Smooth muscle cell (in vitro differentiated cells): ENCODE results near the gene CC2D2A. TPM values are rescaled to one million over a fixed set of nuclear protein-coding genes. Genes with fewer than 3 reads are reported as not detected.

ENCODE experiments used
- DNase-seq: peaks from one replicate; lab custom pipeline; 2025; ENCODE audit not compliant: unreplicated experiment; lab: John Stamatoyannopoulos, UW
- H2AFZ ChIP-seq: fragments of 200-600 bp; sonication (generic); 2 replicates; pipeline ENCODE4 v1.6.0; 2016; ENCODE audit warnings: antibody characterized with exemption, low read depth, mild to moderate bottlenecking
- H3F3A ChIP-seq: fragments of 200-600 bp; sonication (generic); 2 replicates; pipeline ENCODE4 v1.6.0; 2017; ENCODE audit warnings: antibody characterized with exemption, low read depth
- H3K27ac ChIP-seq: fragments of 200-600 bp; sonication (generic); 2 replicates; pipeline ENCODE4 v1.5.1; 2016; ENCODE audit warnings: low read depth, mild to moderate bottlenecking
- H3K27me3 ChIP-seq: fragments of 200-600 bp; sonication (generic); 2 replicates; pipeline ENCODE4 v1.6.1; 2016; ENCODE audit warnings: low read depth, mild to moderate bottlenecking
- H3K36me3 ChIP-seq: fragments of 200-600 bp; sonication (generic); 2 replicates; pipeline ENCODE4 v1.5.1; 2016; ENCODE audit warnings: low read depth
- H3K4me1 ChIP-seq: fragments of 200-600 bp; sonication (generic); 2 replicates; pipeline ENCODE4 v1.5.1; 2016; ENCODE audit warnings: low read depth
- H3K4me2 ChIP-seq: fragments of 200-600 bp; sonication (generic); 2 replicates; pipeline ENCODE4 v1.6.0; 2016; ENCODE audit warnings: mild to moderate bottlenecking
- H3K4me3 ChIP-seq: fragments of 200-600 bp; sonication (generic); 2 replicates; pipeline ENCODE4 v1.5.1; 2016; ENCODE audit warnings: mild to moderate bottlenecking
- H3K79me2 ChIP-seq: fragments of 200-600 bp; sonication (generic); 2 replicates; pipeline ENCODE4 v1.6.0; 2016; ENCODE audit warnings: low read depth, mild to moderate bottlenecking
- H3K9ac ChIP-seq: fragments of 200-600 bp; sonication (generic); 2 replicates; pipeline ENCODE4 v1.6.0; 2016; ENCODE audit warnings: low read depth
- H3K9me3 ChIP-seq: fragments of 200-600 bp; sonication (generic); replicated peaks from 2 replicates; pipeline ENCODE4 v1.5.1; 2016; ENCODE audit warnings: low read depth
- H4K20me1 ChIP-seq: fragments of 200-600 bp; sonication (generic); 2 replicates; pipeline ENCODE4 v1.6.0; 2016; ENCODE audit warnings: low read depth
- WGBS: methylation state at CpG from one replicate; pipeline ENCODE4 v1.1.7; 2016; ENCODE audit warnings: low lambda C conversion rate; 5-methylcytosine and 5-hydroxymethylcytosine counted together
- polyA plus RNA-seq: library from polyadenylated mRNA; unstranded; fragments of >200 nt; fragmentation: Nextera tagmentation; extraction: Ambion mirVana; gene quantifications from 2 replicates; pipeline ENCODE4 v1.2.1, GENCODE V29; 2016
- total RNA-seq: library from RNA; depleted of rRNA; stranded (reverse); fragments of >200 nt; gene quantifications from 2 replicates; pipeline ENCODE4 v1.2.3, GENCODE V29; 2014
- TF ChIP-seq, protein P1 (sequence below): fragments of 200-600 bp; sonication (generic); IDR thresholded peaks from 2 replicates; pipeline ENCODE4 v1.5.1; 2017; ENCODE audit warnings: borderline replicate concordance, mild to moderate bottlenecking, antibody characterized with exemption; ENCODE audit not compliant: insufficient read depth, poor library complexity, severe bottlenecking

Gene CC2D2A
- total and polyA plus RNA-seq, 2 experiments from 2014 or later = 12.8 to 15.0 TPM

DNA sequence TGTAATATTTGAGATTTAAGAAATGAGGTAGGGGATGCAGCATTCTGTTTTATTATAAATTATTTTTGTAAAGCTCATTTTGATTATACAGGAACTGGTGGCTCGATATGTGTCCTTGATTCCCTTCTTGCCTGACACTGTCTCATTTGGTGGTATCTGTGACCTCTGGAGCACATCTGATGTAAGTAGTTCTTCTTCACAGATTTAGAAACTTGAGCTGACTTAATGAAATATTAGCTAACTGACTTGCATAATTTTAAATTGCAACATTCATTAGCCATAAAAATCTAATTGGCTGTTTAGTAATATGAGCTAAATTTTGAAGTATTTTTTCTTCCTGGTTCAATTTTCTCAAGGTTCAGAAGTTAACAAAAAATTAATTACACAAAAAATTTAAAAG, 116.4 kb downstream of the CC2D2A start:
- H3K36me3 ChIP-seq = no peaks in the 10 kb centered on the region
- H3K9me3 ChIP-seq = no peaks in the 10 kb centered on the region
- no peak overlapping the region for H3K4me3 ChIP-seq
- TF ChIP-seq, protein P1, sequence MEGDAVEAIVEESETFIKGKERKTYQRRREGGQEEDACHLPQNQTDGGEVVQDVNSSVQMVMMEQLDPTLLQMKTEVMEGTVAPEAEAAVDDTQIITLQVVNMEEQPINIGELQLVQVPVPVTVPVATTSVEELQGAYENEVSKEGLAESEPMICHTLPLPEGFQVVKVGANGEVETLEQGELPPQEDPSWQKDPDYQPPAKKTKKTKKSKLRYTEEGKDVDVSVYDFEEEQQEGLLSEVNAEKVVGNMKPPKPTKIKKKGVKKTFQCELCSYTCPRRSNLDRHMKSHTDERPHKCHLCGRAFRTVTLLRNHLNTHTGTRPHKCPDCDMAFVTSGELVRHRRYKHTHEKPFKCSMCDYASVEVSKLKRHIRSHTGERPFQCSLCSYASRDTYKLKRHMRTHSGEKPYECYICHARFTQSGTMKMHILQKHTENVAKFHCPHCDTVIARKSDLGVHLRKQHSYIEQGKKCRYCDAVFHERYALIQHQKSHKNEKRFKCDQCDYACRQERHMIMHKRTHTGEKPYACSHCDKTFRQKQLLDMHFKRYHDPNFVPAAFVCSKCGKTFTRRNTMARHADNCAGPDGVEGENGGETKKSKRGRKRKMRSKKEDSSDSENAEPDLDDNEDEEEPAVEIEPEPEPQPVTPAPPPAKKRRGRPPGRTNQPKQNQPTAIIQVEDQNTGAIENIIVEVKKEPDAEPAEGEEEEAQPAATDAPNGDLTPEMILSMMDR = no peak
- H3F3A ChIP-seq = no peaks in the 10 kb centered on the region
- no peak overlapping the region for H3K9ac ChIP-seq
- peaks cover 3% of the 10 kb centered on the region for H3K4me1 ChIP-seq
- H3K27me3 ChIP-seq = no peaks in the 10 kb centered on the region
- H4K20me1 ChIP-seq = peaks cover 4% of the 10 kb centered on the region
- no peak overlapping the region for H3K4me2 ChIP-seq
- H2AFZ ChIP-seq = no peak overlapping the region
- H3K79me2 ChIP-seq = no peaks in the 10 kb centered on the region
- WGBS = 96% methylated on average over 1 of the region's 1 CpG
- DNase-seq = no peak
- no peak overlapping the region for H3K27ac ChIP-seq

DNA sequence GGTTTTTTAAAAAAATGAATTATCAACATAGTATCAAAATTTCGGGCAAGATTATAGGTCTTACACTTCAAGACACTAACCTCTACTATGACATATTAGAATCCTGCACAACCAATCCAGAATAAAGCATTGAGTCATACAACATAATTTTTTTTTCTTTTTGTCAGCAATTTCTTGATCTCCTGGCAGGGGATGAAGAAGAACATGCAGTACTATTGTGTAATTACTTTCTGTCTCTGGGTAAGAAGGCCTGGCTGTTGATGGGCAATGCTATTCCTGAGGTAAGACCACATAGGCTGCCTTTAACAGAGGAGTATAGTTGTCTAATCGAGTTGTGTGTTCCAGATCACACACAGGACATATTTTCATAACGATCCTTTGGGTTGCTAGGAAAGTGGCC, 118.0 kb downstream of the CC2D2A start:
- 63% methylated on average over 3 of the region's 3 CpGs for WGBS
- H3K4me3 ChIP-seq = no peak overlapping the region
- no peaks in the 10 kb centered on the region for H4K20me1 ChIP-seq
- no peaks in the 10 kb centered on the region for H3K4me1 ChIP-seq
- no peak overlapping the region for H3K27ac ChIP-seq
- H3K36me3 ChIP-seq = no peaks in the 10 kb centered on the region
- DNase-seq = no peak
- H3K9me3 ChIP-seq = no peaks in the 10 kb centered on the region
- no peaks in the 10 kb centered on the region for H3K79me2 ChIP-seq
- H3F3A ChIP-seq = no peaks in the 10 kb centered on the region
- no peak overlapping the region for H3K9ac ChIP-seq
- no peak overlapping the region for H3K4me2 ChIP-seq
- TF ChIP-seq, protein P1 = no peak
- H2AFZ ChIP-seq = no peak overlapping the region
- H3K27me3 ChIP-seq = no peaks in the 10 kb centered on the region

DNA sequence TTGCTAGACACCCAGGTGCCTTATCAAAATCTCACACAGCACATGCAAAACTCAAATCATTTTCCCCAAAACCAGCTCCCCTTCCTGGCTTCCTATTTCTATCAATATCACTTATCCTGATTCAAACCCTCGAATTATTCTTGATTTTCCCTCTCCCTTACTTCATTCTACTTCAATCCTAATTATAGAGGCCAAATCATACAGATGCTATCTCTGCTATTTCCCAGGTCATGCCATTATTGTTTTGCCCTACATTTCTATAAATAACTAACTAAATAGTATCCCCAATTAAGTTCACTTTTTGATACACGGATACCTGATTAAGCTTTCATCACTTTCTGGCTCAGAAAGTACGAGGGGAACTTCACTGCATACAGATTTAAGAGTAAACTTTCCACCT, 123.1 kb downstream of the CC2D2A start:
- H3K9ac ChIP-seq = no peak overlapping the region
- no peaks in the 10 kb centered on the region for H3K79me2 ChIP-seq
- H3K4me2 ChIP-seq = no peak overlapping the region
- H2AFZ ChIP-seq = no peak overlapping the region
- no peaks in the 10 kb centered on the region for H3K36me3 ChIP-seq
- DNase-seq = no peak
- TF ChIP-seq, protein P1 = no peak
- H3K9me3 ChIP-seq = no peaks in the 10 kb centered on the region
- H3K27ac ChIP-seq = no peak overlapping the region
- no peaks in the 10 kb centered on the region for H4K20me1 ChIP-seq
- H3K4me1 ChIP-seq = no peaks in the 10 kb centered on the region
- WGBS = 95% methylated on average over 3 of the region's 3 CpGs
- H3F3A ChIP-seq = no peaks in the 10 kb centered on the region
- H3K27me3 ChIP-seq = no peaks in the 10 kb centered on the region
- no peak overlapping the region for H3K4me3 ChIP-seq

DNA sequence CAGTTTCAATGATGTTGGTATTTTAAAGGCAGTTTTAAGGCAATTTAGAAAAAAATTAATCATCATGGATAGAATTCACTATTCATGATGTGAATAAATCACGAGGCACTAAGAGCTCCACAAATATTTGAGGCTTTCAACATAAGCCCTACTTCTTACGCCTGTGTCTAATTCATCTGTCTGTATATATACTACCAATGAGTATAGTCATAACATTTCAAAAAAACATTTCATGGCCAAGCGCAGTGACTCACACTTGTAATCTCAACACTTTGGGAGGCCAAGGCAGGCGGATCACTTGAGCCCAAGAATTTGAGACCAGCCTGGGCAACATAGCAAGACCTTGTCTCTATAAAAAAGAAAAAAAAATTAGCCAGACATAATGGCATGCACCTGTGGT, 129.0 kb downstream of the CC2D2A start:
- WGBS = 35% methylated on average over 4 of the region's 4 CpGs

More for the DNA sequence above, 129.0 kb downstream of the CC2D2A start:
- no peaks in the 10 kb centered on the region for H3K9me3 ChIP-seq
- TF ChIP-seq, protein P1 = no peak
- H3K4me1 ChIP-seq = no peaks in the 10 kb centered on the region
- no peaks in the 10 kb centered on the region for H3K36me3 ChIP-seq
- H3K27me3 ChIP-seq = no peaks in the 10 kb centered on the region
- no peak overlapping the region for H3K4me3 ChIP-seq
- H3F3A ChIP-seq = peaks cover 4% of the 10 kb centered on the region
- H3K9ac ChIP-seq = no peak overlapping the region
- no peaks in the 10 kb centered on the region for H4K20me1 ChIP-seq
- H3K79me2 ChIP-seq = no peaks in the 10 kb centered on the region
- H3K4me2 ChIP-seq = no peak overlapping the region
- no peak for DNase-seq
- peak overlapping the region; percentile 43 for H3K27ac ChIP-seq
- H2AFZ ChIP-seq = no peak overlapping the region
